PC-3 (cell line): ENCODE data around the gene KIF3A. TPM values are rescaled to one million over a fixed set of nuclear protein-coding genes. Genes with fewer than 3 reads are reported as not detected.
"Not testable (repeated sequence)": the region's sequence is repeated elsewhere in the genome, so short reads cannot be mapped to it uniquely, and the experiment has no call there.

Experiments used
- ATAC-seq: fragments of 200-7000 bp; cut with Tn5 transposase; 2 replicates; pipeline ENCODE4 v1.9.1; 2020; ENCODE audit warnings: mild to moderate bottlenecking, moderate library complexity
- BruUV-seq: library from RNA; stranded (reverse); fragments of 400-500 nt; replicated peaks from 2 replicates; lab custom pipeline; 2021; lab: Mats Ljungman, UMichigan
- CTCF ChIA-PET: fragments of 300-600 bp; sonication (Branson Sonifier 250); formaldehyde crosslinking; loops from one replicate; lab custom pipeline; 2022; ENCODE audit warnings: antibody characterized with exemption; lab: Charles Lee
- POLR2A ChIA-PET: fragments of 300-600 bp; sonication (Branson Sonifier 250); formaldehyde crosslinking; loops from one replicate; lab custom pipeline; 2022; ENCODE audit warnings: antibody characterized with exemption; ENCODE audit not compliant: unreplicated experiment; lab: Charles Lee
- DNase-seq: peaks from one replicate; pipeline ENCODE4 v3.0.0-alpha.2; 2015
- H2AFZ ChIP-seq: fragments of 300-600 bp; sonication (generic); 2 replicates; pipeline ENCODE4 v1.6.0; 2016; ENCODE audit warnings: antibody characterized with exemption, low read length
- H3F3A ChIP-seq: fragments of 300-600 bp; sonication (generic); one replicate; pipeline ENCODE4 v1.6.0; 2017; ENCODE audit warnings: antibody characterized with exemption, low read length, control low read depth, mild to moderate bottlenecking; ENCODE audit not compliant: unreplicated experiment
- H3K27ac ChIP-seq: fragments of 300-600 bp; sonication (generic); 2 replicates; pipeline ENCODE4 v1.5.1; 2016; ENCODE audit warnings: mild to moderate bottlenecking, low read length
- H3K27me3 ChIP-seq: fragments of 300-600 bp; sonication (generic); 2 replicates; pipeline ENCODE4 v1.6.1; 2016; ENCODE audit warnings: low read length, mixed read lengths
- H3K36me3 ChIP-seq: fragments of 300-600 bp; sonication (generic); 2 replicates; pipeline ENCODE4 v1.6.1; 2016; ENCODE audit warnings: low read depth, mixed run types, low read length, mixed read lengths
- H3K4me1 ChIP-seq: fragments of 300-600 bp; sonication (generic); 2 replicates; pipeline ENCODE4 v1.5.1; 2016; ENCODE audit warnings: low read length; ENCODE audit not compliant: insufficient read depth
- H3K4me2 ChIP-seq: fragments of 300-600 bp; sonication (generic); 2 replicates; pipeline ENCODE4 v1.6.0; 2016; ENCODE audit warnings: low read length
- H3K4me3 ChIP-seq: fragments of 300-600 bp; sonication (generic); 2 replicates; pipeline ENCODE4 v1.5.1; 2016; ENCODE audit warnings: mild to moderate bottlenecking, low read length, mixed read lengths
- H3K79me2 ChIP-seq: fragments of 300-600 bp; sonication (generic); 2 replicates; pipeline ENCODE4 v1.6.1; 2017; ENCODE audit warnings: low read length, mixed read lengths
- H3K9ac ChIP-seq: fragments of 300-600 bp; sonication (generic); 2 replicates; pipeline ENCODE4 v1.6.0; 2016; ENCODE audit warnings: mild to moderate bottlenecking, low read length
- H3K9me2 ChIP-seq: fragments of 300-600 bp; sonication (generic); replicated peaks from 2 replicates; pipeline ENCODE4 v1.6.1; 2016; ENCODE audit warnings: mixed run types, low read length, mixed read lengths
- H3K9me3 ChIP-seq: fragments of 300-600 bp; sonication (generic); 2 replicates; pipeline ENCODE4 v1.6.1; 2016; ENCODE audit warnings: low read length, mixed read lengths
- H4K20me1 ChIP-seq: fragments of 300-600 bp; sonication (generic); 2 replicates; pipeline ENCODE4 v1.6.1; 2016; ENCODE audit warnings: low read length, mixed read lengths
- CTCF ChIP-seq: fragments of 300-600 bp; sonication (generic); conservative IDR thresholded peaks from 2 replicates; pipeline ENCODE4 v1.5.1; 2017; ENCODE audit warnings: antibody characterized with exemption, low read depth, mild to moderate bottlenecking, low read length
- EZH2 ChIP-seq: fragments of 300-600 bp; sonication (generic); IDR thresholded peaks from one replicate; pipeline ENCODE4 v1.6.1; 2017; ENCODE audit warnings: antibody characterized with exemption, mild to moderate bottlenecking, low read length; ENCODE audit not compliant: unreplicated experiment
- EZH2phosphoT487 ChIP-seq: fragments of 300-600 bp; sonication (generic); IDR thresholded peaks from 2 replicates; pipeline ENCODE4 v1.6.1; 2018; ENCODE audit warnings: mild to moderate bottlenecking, antibody characterized with exemption, low read length, borderline replicate concordance
- intact Hi-C: fragments of 100-400 bp; cut with micrococcal nuclease; formaldehyde crosslinking; loops from 2 replicates; pipeline ENCODE4 v1.9.0; 2023
- total RNA-seq: library from RNA; depleted of rRNA; stranded (reverse); fragments of >200 nt; gene quantifications from 2 replicates; pipeline ENCODE4 v1.2.3, GENCODE V29; 2014

The KIF3A gene
- total RNA-seq, 1 experiment from 2014 or later = 5.7 TPM

DNA sequence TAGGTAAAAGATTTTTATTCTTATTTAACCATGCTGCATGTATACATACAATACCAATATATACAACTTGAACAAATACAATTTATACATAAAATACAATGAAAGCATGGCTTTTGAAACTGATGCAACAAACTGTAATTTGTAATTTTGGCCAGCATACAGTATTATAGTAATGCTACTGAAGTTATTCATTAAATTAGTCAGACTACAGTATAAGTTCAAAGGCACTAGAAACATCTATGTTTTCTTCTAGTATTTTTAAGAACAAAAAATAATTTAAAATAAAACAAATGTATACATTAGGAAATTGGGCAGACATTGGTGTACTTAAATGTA, 44.7 kb downstream of the KIF3A start:
- no peaks in the 10 kb centered on the region for H3K9me3 ChIP-seq
- H3K4me1 ChIP-seq = no peaks in the 10 kb centered on the region
- H3K27ac ChIP-seq = no peak overlapping the region
- H3K36me3 ChIP-seq = no peaks in the 10 kb centered on the region
- POLR2A ChIA-PET = no interaction called here
- no peaks in the 10 kb centered on the region for H3K79me2 ChIP-seq
- H3K9ac ChIP-seq = no peak overlapping the region
- no peaks in the 10 kb centered on the region for H3K9me2 ChIP-seq
- no peak overlapping the region for H3K4me2 ChIP-seq
- no TSS peak for BruUV-seq
- intact Hi-C loops = no loop called here
- no peak overlapping the region for H3K4me3 ChIP-seq
- DNase-seq = no peak
- no peaks in the 10 kb centered on the region for H4K20me1 ChIP-seq
- TF ChIP-seq CTCF = no peak
- no peak for ATAC-seq
- no peak overlapping the region for H2AFZ ChIP-seq
- no peaks in the 10 kb centered on the region for H3K27me3 ChIP-seq
- H3F3A ChIP-seq = no peaks in the 10 kb centered on the region
- CTCF ChIA-PET = no interaction called here

GRCh38 chr5:132691755-132692631, 45.4 kb downstream of the KIF3A start:
- H3K9me3 ChIP-seq, H3K27me3 ChIP-seq, intact Hi-C loops, ATAC-seq, H3F3A ChIP-seq, H3K27ac ChIP-seq, H3K4me3 ChIP-seq, DNase-seq, H3K9ac ChIP-seq, BruUV-seq, CTCF ChIA-PET, POLR2A ChIA-PET, H3K36me3 ChIP-seq, H4K20me1 ChIP-seq, H3K4me1 ChIP-seq, H2AFZ ChIP-seq, H3K9me2 ChIP-seq, H3K79me2 ChIP-seq, H3K4me2 ChIP-seq: not testable (repeated sequence)

GRCh38 chr5:132690156-132690555, 47.2 kb downstream of the KIF3A start:
- Histone ChIP-seq H3K4me1 (no peaks in the 10 kb centered on the region), H3K27me3 (no peaks in the 10 kb centered on the region), H4K20me1 (no peaks in the 10 kb centered on the region), H2AFZ (no peak overlapping the region), H3K4me2 (no peak overlapping the region), H3K9me3 (no peaks in the 10 kb centered on the region), H3K79me2 (no peaks in the 10 kb centered on the region), H3K9ac (no peak overlapping the region), H3F3A (no peaks in the 10 kb centered on the region), H3K4me3 (no peak overlapping the region), H3K9me2 (no peaks in the 10 kb centered on the region), H3K36me3 (no peaks in the 10 kb centered on the region), H3K27ac (no peak overlapping the region)
- ChIA-PET POLR2A (no interaction called here), CTCF (no interaction called here)
- ATAC-seq = no peak
- DNase-seq = no peak
- no TSS peak for BruUV-seq
- intact Hi-C loops = no loop called here
- TF ChIP-seq CTCF = no peak
- TF ChIP-seq EZH2 = no peak
- no peak for TF ChIP-seq EZH2phosphoT487
